NCI-H345 treated with DMSO at 0.1 percent for 48 hours (cell line): ENCODE measurements around the gene HOXC12.

Experiments
- DNase-seq: peaks from one replicate; lab custom pipeline; 2025; ENCODE audit not compliant: unreplicated experiment; lab: John Stamatoyannopoulos, UW

HOXC12 gene

DNA sequence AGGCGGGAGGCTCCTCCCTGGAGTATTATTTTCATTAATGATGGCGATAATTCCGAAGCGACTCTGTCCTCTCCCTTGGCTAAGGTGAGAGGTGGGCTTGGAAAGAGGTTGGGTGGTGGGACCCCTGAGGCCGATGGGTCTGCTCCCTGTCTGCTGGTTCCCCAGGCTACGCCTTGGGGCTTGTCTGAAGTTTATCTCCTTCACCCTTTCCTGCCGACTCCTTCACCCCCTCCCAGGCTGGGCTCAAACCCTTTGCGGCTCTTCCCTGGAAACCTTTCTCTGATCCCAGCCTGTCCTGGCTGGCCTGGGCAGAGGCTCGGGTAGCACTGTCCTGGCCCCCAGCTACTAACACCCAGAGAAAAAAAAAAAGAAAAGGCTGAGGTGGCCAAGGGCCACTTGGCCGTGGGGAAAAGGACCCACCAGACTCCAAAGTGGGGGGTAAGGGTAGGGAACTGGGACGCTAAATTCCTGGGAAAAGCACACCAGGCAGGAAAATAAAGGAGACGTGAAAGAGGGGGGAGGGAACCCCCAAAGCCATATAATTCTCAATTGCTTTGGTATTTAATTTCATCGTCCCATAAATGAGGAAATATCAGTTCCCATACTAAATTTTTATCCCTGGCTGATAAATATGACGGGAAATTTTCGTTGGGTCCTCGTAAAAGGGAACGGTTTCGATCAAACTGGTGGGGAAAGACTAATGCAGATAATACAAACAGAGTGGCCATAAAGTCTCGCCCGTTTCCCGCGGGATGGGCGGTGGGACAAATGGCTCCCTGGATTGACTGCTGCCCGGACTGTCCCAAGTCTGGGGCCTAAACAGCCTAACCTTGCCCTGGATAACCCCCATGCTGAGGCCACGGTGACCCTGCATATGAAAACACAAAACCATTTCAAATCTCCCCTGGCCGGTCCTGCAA lies 28.2 kb downstream of the HOXC12 start:
- no peak for DNase-seq

DNA sequence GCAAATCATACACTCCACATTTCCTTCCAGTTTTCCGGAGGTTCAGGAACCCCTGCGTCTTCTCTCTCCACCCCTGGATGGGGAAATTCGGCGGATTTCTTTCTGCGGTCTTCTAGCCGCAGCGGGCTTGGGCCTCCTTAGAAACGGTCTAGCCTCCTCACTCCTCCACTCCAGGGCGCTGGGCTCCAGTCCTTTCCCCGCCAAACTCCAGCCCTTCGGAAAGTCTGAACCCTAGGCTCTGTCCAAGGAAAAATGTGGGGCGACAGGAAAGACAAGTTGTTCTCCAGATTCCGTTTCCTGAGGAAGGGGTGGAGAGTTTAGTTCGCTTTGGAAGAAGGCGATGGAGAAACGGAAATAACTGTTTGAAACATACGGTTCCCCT lies 28.9 kb downstream of the HOXC12 start:
- DNase-seq, result no peak

GRCh38 chr12:53983950-53984572 lies 29.4 kb downstream of the HOXC12 start:
- DNase-seq, result no peak

GRCh38 chr12:53984901-53985691 lies 30.4 kb downstream of the HOXC12 start, which contains the start of gene HOXC10:
Gene HOXC10, plus strand, starts transcription at chr12:53985146. Its CDS starts 114 bp downstream, at chr12:53985260.
- DNase-seq, result no peak

GRCh38 chr12:53985692-53985993 lies 30.9 kb downstream of the HOXC12 start:
- DNase-seq, result no peak

DNA sequence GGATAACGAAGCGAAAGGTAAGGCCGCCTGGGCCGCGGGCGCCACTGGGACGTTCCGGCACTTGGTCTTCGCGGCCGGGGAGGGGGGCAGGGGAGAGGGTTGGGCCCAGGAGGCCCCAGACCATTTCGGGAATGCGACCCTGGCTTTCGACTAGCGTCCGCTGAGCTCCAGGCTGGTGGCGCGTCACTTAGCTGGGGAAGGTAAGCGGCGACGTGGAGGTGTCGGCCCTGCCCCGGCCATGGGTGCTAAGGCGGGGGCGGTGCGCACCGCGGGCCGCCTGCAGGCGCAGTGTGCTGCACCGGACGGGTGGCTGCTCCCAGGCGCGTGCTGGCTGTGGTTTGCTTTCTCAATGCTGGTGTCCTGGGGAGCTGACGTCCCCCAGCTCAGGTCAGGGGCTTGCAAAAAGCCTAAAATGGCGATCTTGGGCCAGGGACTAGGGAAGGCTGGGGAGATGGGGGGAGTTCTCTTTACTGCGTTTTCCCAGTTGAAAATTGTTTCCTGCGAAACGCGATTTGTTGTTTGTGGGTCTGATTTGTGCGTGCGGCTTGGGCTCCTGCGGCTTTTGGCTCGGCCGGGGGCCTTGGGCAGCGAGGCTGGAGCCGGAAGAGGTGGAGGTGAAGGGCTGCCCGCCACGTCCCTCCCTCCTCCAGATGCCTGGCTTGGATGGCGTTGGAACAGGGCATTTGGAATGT lies 31.4 kb downstream of the HOXC12 start:
- DNase-seq, result no peak

DNA sequence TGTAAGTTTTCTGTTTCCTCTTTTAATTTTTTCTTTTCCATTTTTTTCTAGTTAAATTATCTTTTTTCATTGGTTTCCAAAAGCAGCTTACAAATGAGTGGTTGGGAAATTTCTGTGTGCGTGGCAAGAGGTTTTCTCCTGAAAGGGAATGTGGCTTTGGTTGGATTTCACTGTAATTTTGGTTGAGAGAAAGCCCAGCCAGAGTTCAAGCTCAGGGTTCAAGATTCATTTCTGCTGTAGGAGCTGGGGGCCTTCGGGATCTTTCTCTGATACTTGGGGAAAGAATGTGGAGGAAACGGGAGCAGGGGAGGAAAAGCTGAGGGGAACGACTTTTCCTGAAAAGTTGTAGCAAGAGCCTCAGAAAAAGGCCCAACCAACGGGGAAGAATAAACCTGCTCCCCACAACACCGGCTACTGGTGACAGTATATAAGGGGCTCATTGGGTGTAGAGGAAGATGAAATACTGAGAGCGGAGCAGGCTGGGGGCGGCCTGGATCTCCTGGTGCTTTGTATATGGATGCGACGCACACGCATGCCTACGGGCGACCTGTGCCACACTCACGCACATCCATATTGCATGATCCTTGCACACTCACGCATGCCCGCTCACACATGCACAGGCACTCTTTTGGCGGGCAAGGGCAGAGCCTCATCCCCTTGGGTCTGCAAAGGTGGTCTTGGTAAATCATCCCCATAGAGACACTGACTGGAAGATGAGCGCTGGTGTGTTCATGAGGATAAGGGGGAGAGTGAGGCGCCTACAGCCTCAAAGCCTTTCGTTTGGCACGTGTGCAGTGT lies 32.2 kb downstream of the HOXC12 start:
- DNase-seq, result no peak

GRCh38 chr12:53987787-53988230 lies 33.1 kb downstream of the HOXC12 start:
- DNase-seq, result no peak

GRCh38 chr12:53988541-53989226 lies 34.0 kb downstream of the HOXC12 start:
- DNase-seq, result no peak

- no peak for DNase-seq
Observed at GRCh38 chr12:53989227-53990113, 34.8 kb downstream of the HOXC12 start.

DNA sequence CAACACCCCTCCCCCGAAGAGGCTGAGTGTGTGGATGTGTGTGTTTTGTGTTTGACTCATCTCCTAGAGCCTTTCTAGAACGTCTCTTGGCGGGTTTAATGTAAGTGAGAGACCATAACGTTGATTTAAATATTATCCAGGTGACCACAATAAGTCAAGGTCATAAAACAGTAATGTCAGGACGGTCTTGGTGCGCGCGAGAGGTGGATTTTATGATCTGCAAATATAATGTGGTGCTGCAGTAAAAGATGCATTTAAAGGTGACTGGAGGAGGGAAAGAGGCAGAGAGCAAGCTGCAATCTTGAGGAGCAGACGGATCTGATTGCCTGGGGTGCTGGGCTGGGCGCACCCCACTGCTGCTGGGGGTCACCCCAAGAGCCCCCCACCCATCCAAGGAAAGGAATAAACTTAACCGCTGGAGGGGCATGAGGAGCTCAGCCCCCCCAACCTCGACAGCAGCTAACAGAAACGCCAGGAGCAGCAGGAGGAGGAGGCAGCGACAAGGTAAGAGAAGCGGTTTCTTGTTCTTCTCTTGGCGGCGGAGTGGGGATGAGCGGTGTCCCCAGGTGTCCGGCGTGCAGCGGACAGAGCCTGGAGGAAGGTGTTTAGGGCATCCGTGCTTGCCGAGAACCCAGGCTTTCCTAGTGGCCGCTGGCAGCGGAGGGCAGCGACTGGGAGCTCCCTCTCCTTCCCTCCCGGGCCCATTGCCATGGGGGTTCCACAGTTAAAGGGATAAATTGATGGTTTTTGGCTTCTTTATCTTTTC lies 35.8 kb downstream of the HOXC12 start:
- DNase-seq, result no peak

- no peak for DNase-seq
Observed at GRCh38 chr12:53991077-53991460, 36.4 kb downstream of the HOXC12 start.

DNA sequence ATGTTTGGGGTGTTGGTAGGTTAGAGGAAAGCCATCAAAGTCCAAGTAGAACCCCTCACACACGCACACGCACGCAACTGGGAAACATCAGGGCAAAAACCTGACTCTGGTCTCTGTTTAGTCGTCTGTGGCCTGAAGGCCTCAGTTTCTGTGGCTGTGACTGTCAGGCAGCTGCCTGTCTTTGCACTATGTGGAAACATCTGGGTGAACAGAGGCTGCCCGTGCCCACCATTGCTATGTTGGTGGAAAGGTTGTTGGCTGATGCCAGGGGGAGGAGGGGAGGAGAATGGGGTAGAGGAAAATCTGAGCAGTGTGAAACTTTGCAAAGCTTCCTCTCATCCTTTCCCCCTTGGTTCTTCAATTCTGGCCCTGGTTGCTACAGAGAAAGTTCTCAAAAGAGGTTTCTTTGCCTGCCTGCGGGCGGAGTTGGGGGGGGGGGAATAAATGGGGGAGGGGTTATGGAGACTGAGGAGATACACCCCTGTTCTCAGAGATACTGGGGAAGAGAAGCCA lies 37.7 kb downstream of the HOXC12 start:
- no peak for DNase-seq

- no peak for DNase-seq
Observed at GRCh38 chr12:53993162-53994008, 38.7 kb downstream of the HOXC12 start.

- no peak for DNase-seq
Observed at GRCh38 chr12:53994009-53994263, 39.2 kb downstream of the HOXC12 start.

DNA sequence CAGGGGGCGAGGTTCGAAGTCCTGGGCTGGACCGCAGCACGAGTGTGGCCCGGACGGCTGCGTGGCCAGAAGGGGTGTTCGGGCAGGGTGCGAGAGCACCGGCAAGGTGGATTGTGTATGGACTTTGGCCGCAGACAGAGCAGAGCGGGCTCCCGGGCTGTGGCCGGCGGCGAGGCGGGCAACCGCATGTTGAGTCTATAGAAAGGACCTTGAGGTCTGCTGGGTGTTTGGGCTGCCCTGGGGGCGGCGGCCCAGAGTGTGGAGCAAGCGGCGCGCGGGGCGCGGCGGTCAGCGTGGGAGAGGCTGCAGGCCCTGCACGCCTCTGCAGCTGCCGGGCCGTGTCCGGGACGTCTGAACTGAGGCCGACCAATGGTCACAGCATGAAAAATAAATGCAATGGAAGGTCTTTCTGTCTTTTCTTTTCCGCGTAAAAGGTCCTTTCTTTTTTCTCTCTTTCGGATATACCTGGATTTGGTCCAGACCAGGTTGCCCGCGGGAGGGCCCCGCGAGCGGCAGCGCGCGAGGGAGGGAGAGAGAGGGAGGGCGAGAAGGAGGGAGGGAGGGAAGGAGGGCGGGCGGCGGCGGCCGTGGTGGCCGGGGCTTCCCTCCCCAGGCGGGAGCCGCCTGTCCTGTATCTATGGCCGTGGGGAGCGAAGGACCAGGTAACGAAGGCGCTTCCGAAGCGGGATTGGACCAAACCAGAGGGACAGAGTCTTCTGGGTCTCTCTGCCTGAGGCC lies 39.7 kb downstream of the HOXC12 start:
- DNase-seq, result no peak

GRCh38 chr12:53995002-53995377 lies 40.3 kb downstream of the HOXC12 start:
- no peak for DNase-seq
